HG03378 (cell line): ENCODE results near the gene RALGAPA2.
A peak's percentile ranks its signal among the peaks of the same experiment; 100 is the strongest.

Source experiments
- ATAC-seq: cut with Tn5 transposase; IDR thresholded peaks from one replicate; pipeline ENCODE4 v1.9.1; 2021; ENCODE audit warnings: mild to moderate bottlenecking, moderate library complexity; ENCODE audit not compliant: unreplicated experiment

RALGAPA2 gene

DNA sequence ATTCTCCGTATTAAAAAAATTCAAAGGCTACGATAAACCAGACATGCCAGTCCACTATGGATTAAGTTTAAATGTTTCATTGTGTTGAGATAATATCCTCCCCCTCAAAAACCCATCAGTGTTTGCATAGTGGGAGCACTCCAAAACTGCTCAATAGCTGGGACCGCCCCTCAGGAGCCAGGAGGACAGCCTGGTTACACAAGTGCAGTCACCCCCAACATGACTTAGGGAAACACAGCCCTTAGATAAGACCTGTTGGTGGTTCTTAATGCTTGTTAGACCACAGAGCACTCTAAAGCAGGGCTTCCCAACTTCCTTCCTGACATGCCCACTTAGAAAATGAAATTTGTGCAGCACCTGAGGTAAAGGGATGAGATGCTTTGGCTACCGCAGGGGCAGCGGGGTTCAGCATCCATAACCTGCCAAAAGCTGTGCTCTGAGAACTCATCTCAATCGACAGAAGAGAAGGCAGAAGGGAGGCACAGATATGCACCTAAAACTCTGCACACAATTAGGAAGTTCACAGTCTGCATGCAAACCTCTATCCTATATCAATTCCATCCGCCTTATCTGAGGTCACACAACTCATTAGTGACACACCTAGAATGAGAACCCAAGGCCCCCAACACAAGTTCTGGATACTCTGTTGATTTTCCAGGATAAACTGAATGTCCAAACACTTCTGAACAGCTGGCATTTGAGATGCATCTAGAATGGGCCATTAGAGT lies 74.3 kb downstream of the RALGAPA2 start:
- ATAC-seq, result no peak

DNA sequence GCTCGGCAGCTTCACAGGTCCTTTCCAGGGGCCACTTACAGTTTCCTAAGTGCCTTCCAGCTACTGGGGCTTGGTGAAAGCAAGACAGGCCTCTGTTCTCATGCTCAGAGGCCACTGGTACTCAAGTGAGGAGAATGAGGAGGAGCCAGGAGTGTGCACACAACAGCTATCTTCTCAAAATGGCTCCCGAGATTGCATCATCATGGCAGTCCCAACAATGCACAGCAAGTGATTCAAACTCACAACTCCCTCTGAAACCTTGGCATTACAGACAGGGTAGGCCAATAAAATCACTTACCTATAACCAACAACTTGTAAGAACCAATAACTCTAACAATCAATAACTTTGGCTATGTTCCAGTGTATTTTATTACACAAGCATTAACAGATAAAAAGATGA lies 77.4 kb downstream of the RALGAPA2 start:
- no peak for ATAC-seq

DNA sequence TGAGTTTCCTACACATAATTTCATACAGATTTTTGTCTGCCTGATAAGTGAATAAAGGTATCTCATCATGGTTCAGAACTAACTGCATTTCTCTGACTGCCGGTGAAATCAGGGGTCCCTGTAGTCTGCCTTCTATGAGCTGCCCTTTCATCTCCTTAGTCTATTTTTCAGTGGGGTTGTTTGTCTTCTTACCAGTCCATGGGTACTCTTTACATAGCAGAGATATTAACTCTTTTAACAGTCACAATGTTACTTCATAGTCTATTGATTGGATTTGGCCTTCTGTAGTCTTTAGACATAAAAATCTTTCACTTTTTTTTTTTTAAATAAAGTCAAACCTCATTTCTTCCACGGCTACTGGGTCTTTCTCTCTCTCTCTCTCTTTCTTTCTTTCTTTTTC lies 79.8 kb downstream of the RALGAPA2 start:
- no peak for ATAC-seq

DNA sequence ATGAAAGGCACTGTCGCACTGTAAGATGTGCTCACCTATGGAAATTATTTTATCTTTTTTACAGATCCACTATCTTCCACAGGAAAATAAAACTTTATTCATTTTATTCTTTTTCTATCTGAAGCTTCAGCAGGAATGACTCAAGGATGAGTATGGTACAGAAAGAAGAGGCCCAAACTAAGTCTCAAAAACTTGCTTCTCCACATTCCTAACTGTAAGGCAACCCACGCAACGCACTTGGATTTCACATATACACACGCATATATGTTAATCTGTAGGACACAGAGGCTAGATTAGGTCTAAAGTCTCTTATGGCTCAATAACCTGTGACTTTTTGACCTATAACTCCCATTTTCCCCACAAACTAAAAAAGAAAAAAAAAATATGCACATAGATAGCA lies 81.9 kb downstream of the RALGAPA2 start:
- ATAC-seq, result no peak

DNA sequence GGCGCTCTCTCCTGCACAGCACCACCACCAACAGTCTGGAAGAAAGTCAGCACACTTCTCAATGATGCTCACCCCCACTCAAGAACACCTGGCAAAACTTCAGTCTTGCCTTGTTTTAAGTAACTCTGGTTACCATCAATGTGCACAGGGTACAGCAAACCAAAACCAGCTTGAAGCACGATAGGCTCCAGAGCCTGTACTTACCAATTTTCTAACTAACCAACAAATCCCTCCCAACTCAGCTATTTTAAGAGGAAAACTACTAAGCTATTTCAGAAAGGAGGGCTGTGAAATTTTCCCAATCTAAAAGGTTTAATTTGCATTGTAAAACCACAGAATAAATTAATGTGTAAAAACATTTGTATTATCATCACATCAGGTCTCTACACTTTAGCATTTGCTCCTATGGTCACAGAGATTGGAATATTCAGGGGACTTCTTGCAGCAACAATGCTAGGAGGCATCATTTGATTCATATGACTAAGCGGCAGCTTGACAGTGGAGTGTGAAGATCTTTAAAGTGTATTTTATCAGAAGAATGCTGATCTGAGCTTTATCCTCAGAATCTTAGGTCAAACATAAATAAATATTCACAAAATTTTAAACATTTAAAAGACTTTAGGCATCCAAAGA lies 82.8 kb downstream of the RALGAPA2 start:
- no peak for ATAC-seq

DNA sequence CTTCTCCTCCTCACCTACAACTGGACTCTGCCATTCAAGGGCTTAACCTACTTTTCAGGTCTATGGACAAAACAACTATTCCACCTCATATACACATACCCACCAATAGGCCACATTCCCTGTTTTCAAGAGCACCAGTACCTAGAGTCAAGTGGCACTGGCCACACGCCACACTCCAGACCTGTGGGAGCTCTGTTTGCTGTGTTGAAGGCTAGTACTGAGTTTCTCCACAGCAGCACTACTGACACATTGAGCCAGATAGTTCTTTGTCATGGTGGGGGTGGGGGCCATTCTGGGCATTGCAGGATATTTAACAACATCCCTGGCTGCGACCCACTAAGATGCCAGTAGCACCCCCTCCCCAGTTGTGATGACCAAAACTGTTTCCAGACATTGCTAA lies 84.1 kb downstream of the RALGAPA2 start:
- no peak for ATAC-seq

DNA sequence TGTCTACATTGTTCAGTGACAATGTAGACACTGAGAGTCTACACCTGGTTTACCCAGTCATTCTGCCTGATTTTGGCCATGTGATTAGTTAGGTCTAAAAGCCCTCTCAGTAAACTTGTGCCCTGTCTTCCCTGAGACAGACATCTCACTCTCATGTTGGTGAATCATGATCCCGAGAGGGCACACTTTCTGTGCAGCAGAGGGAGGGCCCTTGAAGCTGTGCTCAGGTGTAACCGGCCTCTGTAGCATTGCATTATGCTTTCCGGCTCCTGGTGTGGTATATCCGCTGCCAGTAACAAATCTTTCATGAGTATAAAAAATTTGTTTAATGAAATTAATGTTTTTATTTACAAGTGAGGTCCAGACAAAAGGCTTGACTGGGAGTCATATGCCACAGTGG lies 85.0 kb downstream of the RALGAPA2 start:
- no peak for ATAC-seq

DNA sequence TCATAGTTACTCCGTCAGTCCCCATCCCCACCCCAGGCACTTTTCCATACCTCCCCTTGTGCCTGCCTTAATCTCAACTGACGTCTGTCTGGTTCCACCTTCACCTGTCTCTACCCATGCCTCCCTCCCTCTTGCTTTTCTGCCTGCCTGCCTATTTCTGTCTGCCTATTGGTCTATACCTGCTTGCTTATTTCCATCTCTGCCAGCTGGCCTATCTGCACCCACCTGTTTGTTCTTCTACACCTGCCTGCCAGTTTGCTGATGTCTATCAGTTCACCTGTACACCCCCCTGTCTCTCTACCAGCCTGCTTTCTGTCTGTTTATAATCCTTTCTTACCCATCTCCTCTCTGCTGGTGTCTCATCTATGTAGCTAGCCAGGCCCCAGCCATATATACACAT lies 87.5 kb downstream of the RALGAPA2 start:
- no peak for ATAC-seq

DNA sequence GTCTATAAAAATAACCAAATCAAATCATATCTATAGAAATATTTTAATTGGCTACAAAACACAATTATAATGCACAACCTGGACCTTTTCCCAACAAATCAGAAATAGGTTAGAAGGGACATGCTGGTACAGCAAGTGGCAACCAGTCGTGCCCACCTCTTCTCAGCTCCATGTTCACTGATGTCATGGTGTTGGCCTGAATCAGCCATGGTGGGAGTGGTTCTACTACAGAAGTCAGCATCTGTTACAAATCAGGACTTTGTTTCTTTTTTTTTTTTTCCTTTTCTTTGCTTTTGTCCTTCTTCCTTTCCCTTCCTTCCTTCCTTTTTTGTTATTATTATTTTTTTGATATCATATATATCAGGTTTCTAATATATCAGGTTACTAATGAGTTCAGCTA lies 91.2 kb downstream of the RALGAPA2 start:
- no peak for ATAC-seq

DNA sequence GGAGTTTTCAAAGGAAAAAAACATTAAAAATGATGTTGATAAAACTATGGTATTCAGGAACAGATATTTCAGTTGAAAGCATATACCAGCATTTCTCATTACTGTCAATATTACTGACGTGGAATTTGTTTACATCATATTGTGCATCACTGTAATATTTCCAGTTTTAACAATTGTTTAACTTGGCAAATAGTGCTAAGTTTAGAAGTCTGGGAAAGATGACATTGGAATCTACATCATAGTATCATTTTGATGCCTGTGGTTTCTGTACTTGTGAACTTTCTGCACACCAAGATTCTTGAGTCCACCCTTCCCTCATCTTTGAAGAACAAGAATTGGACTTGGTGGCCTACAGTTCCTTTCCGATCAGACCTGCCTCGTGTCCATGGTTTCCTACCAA lies 98.1 kb downstream of the RALGAPA2 start:
- ATAC-seq, result no peak

DNA sequence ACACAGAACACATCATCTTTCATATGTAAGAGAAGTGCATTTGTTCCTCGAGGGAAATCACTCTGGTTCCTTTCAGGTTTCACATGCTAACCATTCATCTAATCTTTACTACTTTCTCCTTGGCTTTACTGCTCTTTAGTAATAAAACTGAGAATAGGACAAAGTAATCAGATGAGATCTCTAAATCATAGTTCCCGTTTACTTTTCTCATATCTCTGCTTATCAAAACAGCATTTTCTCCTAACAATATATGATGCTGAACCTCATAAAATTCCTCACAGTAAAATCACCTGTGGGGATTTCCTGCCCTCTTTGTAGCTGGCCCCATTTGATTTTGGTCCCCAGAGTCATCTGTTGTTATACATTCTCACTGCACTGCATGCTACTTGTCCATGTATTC lies 100.2 kb downstream of the RALGAPA2 start:
- no peak for ATAC-seq

DNA sequence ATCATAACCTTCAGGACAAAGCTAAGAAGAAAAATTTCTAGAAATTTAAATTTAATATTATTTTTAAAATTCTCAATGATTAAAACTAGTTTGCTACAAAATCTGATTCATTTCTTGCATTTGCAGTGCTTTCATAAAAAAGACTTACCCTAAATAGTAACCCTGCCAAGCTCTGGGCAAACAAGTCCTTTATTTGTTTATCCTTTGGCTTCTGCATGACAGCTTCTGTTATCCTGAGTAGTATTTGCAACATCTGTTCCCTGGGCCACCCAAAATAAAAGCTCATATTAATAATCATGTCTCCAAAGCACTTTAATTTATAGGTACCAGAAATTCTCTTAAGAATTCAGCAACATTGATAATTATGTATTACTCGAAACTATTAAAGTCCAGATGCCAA lies 101.3 kb downstream of the RALGAPA2 start:
- ATAC-seq, result no peak

DNA sequence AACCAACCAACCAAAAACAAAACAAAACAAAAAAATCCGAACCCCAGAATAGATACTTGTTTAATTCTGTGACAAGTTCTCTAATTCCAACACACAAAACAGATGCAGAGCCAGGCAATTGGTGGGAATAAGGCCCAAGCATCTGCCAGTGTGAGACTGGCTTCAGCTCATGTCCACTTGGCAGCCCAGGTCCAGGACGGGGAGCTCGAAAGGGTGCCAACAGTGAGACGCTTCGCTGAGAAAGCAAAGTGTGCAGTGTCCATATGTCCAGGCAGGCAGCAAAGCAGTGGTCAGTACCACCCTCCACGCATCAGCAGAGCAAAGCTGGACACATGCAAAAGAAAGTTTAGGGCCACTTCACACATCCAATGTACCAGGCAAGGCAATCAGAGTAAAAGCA lies 102.9 kb downstream of the RALGAPA2 start:
- no peak for ATAC-seq

DNA sequence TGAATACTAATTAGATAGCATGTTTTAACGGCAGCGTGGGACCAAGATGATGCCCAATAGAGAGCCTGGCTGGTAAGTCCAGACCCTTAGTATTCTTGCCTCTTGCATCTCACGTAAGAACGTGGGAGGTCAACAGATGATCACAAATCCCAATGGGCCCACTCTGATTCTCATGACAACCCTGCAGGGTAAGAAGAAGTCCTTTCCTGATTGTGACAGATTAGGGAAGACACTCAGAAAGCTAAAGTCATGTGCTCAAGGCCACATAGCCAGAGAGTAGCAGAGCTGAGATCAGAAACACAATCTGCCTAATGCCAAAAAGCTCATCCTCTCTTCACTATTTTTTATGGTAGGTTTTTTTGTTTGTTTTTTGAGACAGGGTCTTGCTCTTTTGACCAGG lies 103.8 kb downstream of the RALGAPA2 start:
- no peak for ATAC-seq

DNA sequence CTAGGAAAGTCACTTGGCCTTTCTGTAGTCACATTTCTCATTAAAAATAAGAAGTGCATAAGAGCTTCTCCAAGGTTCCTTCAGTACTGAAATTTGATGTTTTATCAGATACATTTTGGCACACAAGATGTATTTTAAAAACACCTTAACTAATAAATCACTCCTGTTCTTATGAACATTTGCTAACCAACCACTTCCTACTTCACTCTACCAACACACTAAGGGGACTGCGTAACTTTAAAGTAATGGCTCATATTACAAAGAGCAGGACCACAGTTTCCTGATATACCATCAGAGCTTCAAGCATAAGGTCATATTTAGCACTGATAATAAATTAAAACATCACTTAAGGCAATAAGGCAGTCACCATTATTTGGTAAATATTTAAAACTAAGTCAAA lies 104.4 kb downstream of the RALGAPA2 start:
- no peak for ATAC-seq

DNA sequence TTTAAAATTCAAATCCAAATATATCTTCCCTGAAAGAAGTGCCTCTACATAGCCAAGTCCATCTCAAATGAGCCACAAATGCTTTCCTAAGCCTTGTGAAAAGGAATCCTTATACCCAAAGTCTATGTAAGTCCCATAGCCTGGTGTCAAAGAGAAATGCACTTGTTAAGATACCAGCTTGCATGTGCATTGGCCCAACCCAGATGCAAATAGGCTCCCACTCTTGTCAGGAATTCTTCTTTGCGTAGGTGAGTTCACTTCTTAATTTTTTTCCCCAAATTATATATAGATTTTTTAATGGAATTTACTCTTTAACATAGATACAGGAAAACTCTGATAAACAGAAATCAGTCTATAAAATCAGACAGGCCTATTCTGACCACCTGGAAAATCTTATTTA lies 105.6 kb downstream of the RALGAPA2 start:
- no peak for ATAC-seq

DNA sequence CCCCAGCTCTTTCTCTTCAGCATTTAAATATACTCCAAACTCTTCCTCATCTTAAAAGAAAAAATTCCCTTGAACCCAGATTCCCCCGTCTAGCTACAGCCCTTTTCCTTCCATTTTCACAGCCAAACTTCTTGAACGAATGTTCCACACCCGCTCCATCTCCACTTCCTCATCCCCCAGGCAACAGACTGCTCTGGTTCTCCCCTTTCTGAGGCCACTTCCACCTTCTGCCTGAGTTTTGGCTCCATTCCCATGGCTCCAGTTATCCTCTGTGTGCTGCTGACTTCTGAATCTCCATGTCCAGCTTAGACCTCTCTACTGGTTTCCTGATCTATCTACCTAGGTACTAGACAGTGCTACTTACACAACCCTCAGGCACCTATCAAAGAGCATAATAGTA lies 106.4 kb downstream of the RALGAPA2 start:
- ATAC-seq, result no peak

DNA sequence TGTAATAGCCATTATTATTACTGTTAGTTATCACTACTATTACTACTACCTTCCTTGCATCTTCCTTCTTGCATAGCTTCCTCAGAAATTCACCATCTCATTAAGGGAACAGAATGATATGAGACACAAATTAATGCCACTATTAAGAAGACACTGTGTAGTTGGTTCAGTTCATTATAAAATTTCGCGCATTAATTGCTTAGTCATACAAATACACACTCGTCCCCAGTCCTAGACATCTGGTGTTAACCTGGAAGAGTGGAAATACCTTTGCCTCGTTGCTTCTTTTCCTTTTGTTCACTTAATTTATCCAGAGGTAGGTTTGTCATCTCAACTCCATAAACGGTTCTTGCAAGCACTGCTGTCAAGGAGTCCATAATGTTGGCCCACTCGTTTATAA lies 107.5 kb downstream of the RALGAPA2 start:
- ATAC-seq, result no peak

DNA sequence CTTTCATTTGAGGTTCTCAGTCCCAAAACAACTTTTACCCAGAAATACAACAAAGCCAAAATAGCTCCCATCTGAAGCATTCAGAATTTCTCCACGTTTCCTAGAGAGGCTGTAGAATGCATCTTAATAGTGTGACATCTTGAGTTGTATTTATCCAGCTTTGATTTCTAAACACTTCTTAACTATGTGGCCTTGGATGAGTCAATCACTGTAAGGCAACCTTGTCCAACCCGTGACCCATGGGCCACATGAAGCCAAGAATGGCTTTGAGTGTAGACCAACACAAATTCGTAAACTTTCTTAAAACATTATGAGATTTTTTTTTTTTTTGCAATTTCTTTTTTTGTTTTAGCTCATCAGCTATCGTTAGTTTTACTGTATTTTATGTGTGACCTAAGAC lies 108.1 kb downstream of the RALGAPA2 start:
- no peak for ATAC-seq

DNA sequence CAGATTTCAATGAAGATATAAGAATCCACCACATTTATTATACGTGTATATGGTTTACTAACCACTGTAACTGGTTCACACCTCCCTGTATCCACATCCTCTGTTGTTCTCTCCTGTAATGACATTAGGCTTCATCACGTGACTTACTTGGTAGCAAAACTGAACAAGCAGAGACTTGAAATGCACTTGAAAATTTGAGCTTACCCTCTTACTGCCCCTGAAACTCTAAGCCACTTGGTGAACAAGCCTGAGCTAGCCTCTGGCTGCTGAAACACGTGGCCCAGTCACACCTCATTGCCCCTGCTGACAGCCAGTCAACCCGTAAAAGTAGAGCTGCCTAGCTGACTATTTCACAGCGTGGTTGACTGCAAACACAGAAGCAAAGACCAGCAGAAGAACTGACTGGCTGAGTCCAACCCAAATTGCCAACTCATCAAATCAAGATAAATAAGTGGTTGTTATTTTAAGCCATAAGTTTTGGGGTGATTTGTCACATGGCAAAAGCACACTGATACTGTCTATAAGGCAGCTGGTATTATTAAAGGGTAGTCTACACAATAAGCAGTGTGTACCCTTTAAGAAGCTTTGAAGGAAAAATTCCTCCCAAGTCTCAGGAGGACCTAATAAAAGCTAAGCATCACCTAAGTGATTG lies 109.0 kb downstream of the RALGAPA2 start:
- peak; percentile 98 for ATAC-seq

DNA sequence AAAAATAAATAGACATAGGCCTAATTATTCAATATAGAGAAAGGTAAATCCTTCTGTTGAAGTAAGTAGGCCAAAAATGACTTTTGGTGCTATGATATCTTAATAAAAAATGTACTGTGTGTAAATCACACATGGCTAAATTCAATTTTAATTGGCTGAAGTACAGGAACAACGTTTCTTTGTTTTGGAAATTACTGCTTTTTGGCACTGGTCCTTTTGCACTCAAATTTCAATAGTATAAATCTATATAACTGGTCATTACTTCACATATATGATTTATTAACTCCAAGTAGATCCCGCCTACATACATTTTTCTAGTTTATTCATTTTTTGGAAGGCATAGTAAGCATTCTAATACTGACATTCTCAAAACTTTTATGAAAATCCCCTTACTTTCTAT lies 114.5 kb downstream of the RALGAPA2 start:
- no peak for ATAC-seq

DNA sequence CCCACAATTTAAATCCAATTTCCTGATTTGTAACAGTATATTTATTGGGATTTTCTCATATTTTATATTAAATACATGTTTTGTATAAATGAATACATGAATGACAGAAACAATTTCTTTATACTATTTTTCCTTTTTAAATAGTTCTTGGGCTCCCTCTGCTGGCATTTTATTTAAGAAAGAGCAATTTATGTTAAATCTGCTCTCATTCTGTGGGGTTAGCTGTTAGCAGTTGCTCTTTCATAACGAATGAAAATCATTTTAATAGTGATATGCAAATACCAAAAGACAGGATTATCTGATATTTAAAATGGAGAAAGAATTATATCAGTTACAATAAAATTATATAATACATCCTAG lies 118.3 kb downstream of the RALGAPA2 start:
- ATAC-seq, result no peak
